Peyer's patch (tissue), 4 donors: ENCODE data around the gene RNF175. TPM values are rescaled to one million over a fixed set of nuclear protein-coding genes. Genes with fewer than 3 reads are reported as not detected.

Experiments
- DNase-seq, 3 donors: peaks; one replicate each; pipeline ENCODE4 v3.0.0-alpha.2; 2017 to 2019
- H3K27ac ChIP-seq, 4 donors: fragments of 200-600 bp; sonication (generic); one replicate each; pipeline ENCODE4 v1.5.1; 2016 to 2019
- H3K27me3 ChIP-seq, 2 donors: fragments of 200-600 bp; sonication (generic); one replicate each; pipeline ENCODE4 v1.5.1; 2019
- H3K36me3 ChIP-seq, 3 donors: fragments of 200-600 bp; sonication (generic); one replicate each; pipeline ENCODE4 v1.5.1; 2016 to 2019
- H3K4me1 ChIP-seq, 4 donors: fragments of 200-600 bp; sonication (generic); one replicate each; pipeline ENCODE4 v1.5.1; 2016 to 2019
- H3K4me3 ChIP-seq, 4 donors: fragments of 200-600 bp; sonication (generic); 1 replicate in 3 of 4; 2 replicates in 1 of 4; pipeline ENCODE4 v1.5.1; 2016 to 2019; ENCODE audit warnings: mild to moderate bottlenecking in 1 of 4
- H3K9me3 ChIP-seq, 4 donors: fragments of 200-600 bp; sonication (generic); one replicate each; pipeline ENCODE4 v1.5.1; 2016 to 2019; ENCODE audit warnings: mild to moderate bottlenecking in 1 of 4
- CTCF ChIP-seq, 6 experiments: fragments of 450-650 bp in 4 of 6; fragments of 200-600 bp in 2 of 6; sonication (generic) in 1 of 6; IDR thresholded peaks; one replicate each; pipeline ENCODE4 v1.5.1; 2017 to 2019; ENCODE audit warnings: antibody characterized with exemption in 6 of 6, mild to moderate bottlenecking in 3 of 6, moderate library complexity in 1 of 6
- POLR2A ChIP-seq, 2 donors: fragments of 450-650 bp; IDR thresholded peaks; one replicate each; pipeline ENCODE4 v1.5.1; 2017; ENCODE audit warnings: antibody characterized with exemption in 2 of 2, mild to moderate bottlenecking in 2 of 2, moderate library complexity in 2 of 2
- total RNA-seq, 4 donors: library from RNA; depleted of rRNA; stranded (reverse); fragments of >200 nt; gene quantifications; one replicate each; pipeline ENCODE4 v1.1.0, GENCODE V29; 2016

Gene RNF175
- not detected for total RNA-seq

- Histone ChIP-seq H3K9me3 (no peaks in the 10 kb centered on the region), H3K27me3 (peaks cover 0 to 7% of the 10 kb centered on the region in 2 donors), H3K4me1 (peaks cover 0 to 10% (median 2%) of the 10 kb centered on the region in 4 donors), H3K4me3 (peak within 1 kb of the TSS; percentile 21 to 52 (median 44)), H3K27ac (no peak within 1 kb of the TSS), H3K36me3 (no peaks in the 10 kb centered on the region)
- no peak for TF ChIP-seq CTCF (IDR thresholded peaks at IDR 0.05)
- no peak for TF ChIP-seq POLR2A (IDR thresholded peaks at IDR 0.05)
- DNase-seq: no peak
Observed at GRCh38 chr4:153759407-153760316, at the start of gene RNF175. TSS of gene RNF175 (minus strand) at chr4:153760024. CDS start at chr4:153759862, 162 bp downstream.

GRCh38 chr4:153809307-153809706, 49.5 kb upstream of the RNF175 start:
- Histone ChIP-seq H3K9me3 (no peaks in the 10 kb centered on the region), H3K27ac (no peak overlapping the region), H3K27me3 (no peaks in the 10 kb centered on the region), H3K4me1 (no peaks in the 10 kb centered on the region), H3K4me3 (no peak overlapping the region), H3K36me3 (no peaks in the 10 kb centered on the region)
- no peak for DNase-seq
- no peak for TF ChIP-seq CTCF (IDR thresholded peaks at IDR 0.05)
- TF ChIP-seq POLR2A (IDR thresholded peaks at IDR 0.05): no peak

- DNase-seq: no peak
- no peaks in the 10 kb centered on the region for H3K4me1 ChIP-seq
- no peaks in the 10 kb centered on the region for H3K27me3 ChIP-seq
- no peaks in the 10 kb centered on the region for H3K9me3 ChIP-seq
- H3K4me3 ChIP-seq: no peak overlapping the region
- H3K27ac ChIP-seq: no peak overlapping the region
- no peaks in the 10 kb centered on the region for H3K36me3 ChIP-seq
- TF ChIP-seq CTCF (IDR thresholded peaks at IDR 0.05) (no peak), POLR2A (IDR thresholded peaks at IDR 0.05) (no peak)
Observed at GRCh38 chr4:153808175-153808574, 48.4 kb upstream of the RNF175 start.

GRCh38 chr4:153806073-153806472, 46.2 kb upstream of the RNF175 start:
- no peaks in the 10 kb centered on the region for H3K4me1 ChIP-seq
- H3K36me3 ChIP-seq: no peaks in the 10 kb centered on the region
- H3K27ac ChIP-seq: no peak overlapping the region
- H3K27me3 ChIP-seq: no peaks in the 10 kb centered on the region
- H3K4me3 ChIP-seq: no peak overlapping the region
- DNase-seq: no peak
- no peaks in the 10 kb centered on the region for H3K9me3 ChIP-seq
- TF ChIP-seq POLR2A (IDR thresholded peaks at IDR 0.05) (no peak), CTCF (IDR thresholded peaks at IDR 0.05) (no peak)

GRCh38 chr4:153804722-153805121, 44.9 kb upstream of the RNF175 start:
- TF ChIP-seq CTCF (IDR thresholded peaks at IDR 0.05) (no peak), POLR2A (IDR thresholded peaks at IDR 0.05) (no peak)
- Histone ChIP-seq H3K27ac (no peak overlapping the region), H3K36me3 (no peaks in the 10 kb centered on the region), H3K4me3 (no peak overlapping the region), H3K4me1 (no peaks in the 10 kb centered on the region), H3K9me3 (no peaks in the 10 kb centered on the region), H3K27me3 (no peaks in the 10 kb centered on the region)
- no peak for DNase-seq
